D341Med (cell line): ENCODE results near the gene TNNC1.
A peak's percentile ranks its signal among the peaks of the same experiment; 100 is the strongest.

Experiments used
- DNase-seq: peaks from one replicate; pipeline ENCODE4 v3.0.0; 2012; ENCODE audit warnings: low spot score

TNNC1 gene

GRCh38 chr3:52483577-52484381 is 29.9 kb upstream of the TNNC1 start:
- no peak for DNase-seq

DNA sequence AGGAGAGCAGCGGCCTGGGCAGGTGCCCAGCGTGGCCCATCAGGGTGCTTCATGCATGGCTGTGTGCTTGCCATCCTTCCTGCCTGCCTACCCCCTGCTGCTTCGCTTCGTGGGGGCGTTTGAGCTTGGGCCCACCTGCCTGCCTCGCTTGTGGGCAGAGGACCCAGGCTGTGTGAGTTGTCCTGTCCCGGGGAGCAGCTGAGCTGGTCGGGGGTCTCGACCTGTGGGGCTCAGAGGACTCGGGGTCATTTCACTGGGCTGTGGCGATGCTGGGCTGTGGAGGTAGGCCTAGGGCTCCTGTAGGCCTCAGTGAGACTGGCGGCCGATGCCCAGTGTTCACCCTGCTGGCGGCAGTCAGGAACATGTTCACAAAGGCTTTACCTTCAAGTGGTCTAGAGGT is 29.2 kb upstream of the TNNC1 start:
- no peak for DNase-seq

DNA sequence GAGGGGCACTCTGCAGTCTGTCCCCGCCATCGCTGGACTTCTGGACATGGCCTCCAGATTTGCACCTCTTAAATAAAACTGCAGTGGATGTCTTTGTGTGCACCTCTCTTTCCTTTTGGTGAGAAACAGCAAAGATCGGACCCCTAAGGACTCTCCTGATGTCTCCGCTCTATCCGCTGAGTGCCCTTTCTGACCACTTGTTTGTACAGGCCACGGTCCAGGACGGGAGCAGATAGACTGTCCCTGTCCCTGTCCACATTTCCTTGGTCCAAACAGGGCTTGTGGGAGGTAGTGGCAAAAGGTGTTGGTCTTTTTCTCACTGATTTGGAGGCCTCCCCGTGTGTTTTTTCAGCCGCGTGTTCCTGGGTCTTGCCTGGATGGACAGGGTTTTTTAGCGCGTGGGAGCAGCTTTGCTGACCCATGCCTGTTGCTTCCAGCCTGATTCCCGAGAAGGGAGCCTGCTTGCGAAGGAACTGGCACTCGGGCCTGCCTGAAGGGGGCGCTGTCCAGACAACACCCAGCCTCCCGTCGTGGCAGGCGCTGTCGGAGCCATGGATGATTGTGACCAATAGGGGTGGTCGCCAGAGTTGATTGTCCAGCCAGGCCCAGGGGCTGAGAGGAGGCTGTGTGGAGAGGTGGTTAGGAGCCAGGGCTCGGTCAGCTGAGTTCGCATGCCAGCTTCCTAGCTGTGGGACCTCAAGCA is 28.1 kb upstream of the TNNC1 start:
- no peak for DNase-seq

GRCh38 chr3:52480768-52481715 is 27.2 kb upstream of the TNNC1 start:
- peak; percentile 84 for DNase-seq

DNA sequence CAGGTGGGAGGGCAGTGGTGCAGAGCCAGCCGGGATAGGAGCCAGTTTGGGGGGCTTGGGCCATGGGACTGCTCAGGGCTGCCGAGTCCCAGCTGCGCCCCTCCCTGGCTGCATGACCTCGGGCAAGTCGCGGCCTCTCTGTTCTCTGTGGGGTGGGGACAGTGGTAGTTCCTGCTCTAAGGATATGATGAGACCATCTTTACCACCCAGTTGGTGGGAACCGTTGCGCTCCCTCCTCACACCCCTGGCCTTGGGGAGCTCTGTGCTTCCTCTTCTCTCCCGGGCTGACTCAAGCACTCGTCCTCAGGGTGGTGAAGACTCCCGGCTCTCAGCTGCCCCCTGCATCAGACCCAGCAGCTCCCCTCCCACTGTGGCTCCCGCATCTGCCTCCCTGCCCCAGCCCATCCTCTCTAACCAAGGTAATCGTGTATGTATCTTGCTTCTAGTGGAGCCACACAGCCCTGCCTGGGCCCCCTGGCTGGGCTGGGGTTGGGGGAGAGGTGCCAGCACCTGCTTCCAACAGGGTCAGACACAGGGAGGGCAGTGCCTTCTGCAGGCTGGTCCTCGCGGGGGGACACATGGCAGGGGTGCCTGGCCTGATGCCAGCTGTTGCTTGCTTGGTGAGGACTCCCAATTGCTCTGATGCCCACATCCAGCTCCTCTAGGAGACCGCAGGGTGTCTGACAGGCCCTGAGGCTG is 26.2 kb upstream of the TNNC1 start:
- no peak for DNase-seq

GRCh38 chr3:52479037-52479876 is 25.4 kb upstream of the TNNC1 start:
- no peak for DNase-seq

DNA sequence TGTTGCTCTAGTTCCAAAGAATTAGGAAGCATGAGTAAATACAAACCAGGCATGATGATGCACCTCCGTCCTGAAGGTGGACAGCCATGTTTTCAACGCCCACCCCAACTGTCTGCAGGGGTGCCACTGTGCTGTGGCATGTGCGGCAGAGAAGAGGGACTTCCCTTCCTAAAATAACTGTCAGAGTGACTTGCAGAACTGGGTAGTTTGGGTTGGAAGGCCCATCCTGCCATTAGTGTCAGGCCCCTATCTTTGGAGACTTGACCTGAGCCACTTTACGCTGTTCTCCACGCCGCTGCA is 23.9 kb upstream of the TNNC1 start:
- no peak for DNase-seq

DNA sequence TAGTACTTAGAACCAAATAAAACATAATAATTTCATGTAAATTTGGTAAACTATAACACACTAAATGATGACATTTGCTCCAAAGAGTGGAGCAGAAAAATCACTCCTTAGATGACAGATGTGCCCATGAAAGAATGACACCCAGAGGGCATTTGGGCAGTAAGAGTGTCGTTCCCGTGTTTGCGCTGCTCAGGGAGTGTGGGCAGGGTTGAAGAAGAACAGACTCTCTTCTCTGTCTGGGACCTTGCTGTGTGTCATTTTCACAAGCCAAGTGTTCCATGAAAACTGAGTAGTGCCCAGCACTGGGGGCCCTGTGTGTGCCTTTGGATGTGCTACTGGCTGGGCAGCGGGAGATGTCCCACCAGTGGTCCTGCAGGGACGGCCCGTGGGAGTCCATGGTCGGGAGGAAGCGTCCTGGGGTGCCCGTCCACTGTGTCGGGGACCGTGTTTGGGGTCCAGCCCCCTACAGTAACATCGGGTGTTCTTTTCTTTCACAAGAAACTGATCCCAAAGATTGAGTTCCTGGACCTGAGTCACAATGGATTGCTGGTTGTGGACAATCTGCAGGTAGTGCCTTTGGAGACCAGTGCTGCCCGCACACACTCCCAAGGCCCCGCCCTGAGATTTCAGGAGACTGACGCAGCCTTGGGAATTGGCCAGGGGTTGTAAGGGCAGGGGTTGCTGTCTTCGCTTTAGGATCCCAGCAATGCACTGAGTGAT is 23.4 kb upstream of the TNNC1 start:
- no peak for DNase-seq

DNA sequence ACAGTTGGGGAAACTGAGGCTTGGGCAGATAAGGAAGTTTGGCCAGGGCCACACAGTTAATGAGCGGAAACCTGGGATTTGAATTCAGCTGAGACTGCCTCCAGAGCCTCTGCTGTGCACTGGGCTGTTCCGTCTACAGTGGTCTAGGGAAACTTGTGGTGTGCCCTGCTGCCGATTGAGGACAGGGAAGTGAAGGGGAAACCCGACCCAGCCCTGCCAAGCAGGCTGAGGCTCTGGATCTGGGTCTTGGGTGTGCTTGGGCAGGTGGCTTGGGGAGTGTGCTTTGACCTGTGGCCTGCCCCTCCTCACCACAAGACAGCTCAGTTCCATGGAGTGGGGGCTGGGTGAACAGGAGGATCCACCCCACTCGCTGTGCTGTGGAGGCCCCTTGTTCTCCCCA is 19.2 kb upstream of the TNNC1 start:
- DNase-seq, result no peak

DNA sequence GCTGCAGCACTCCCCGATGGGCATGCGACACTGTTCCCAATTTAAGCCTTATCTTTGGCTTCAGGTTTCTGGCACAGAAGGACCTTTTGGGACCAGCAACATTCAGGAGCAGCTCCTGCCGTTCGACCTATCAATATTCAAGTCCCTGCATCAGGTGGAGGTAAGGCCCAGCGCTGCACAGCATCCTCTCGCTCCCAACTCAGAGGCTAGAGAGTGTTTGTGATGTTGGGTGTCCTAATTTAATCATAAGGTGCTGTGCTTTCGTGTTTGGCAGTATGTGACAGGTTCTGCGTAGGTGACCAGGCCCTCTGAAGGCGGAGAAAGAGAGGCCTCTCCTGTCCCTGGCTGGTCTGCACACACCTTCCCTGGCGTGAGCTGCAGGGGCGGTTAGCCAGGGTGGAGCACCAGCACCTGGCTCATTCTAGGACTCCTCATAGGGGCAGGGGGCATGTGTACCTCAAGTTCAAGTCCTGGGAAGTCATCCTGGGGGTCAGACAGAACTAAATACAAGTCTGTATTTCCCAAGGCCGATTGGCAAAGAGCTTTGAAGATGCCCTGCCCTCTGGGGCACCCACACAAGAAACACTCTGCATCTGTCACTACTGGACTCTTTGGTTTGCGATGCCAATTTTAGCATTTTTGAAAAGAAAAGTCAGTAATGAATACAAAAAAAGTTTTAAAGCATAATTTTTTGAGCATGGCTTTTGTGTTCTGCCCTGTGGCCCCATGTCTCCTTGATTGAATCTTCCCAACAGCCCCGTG is 18.6 kb upstream of the TNNC1 start:
- no peak for DNase-seq

DNA sequence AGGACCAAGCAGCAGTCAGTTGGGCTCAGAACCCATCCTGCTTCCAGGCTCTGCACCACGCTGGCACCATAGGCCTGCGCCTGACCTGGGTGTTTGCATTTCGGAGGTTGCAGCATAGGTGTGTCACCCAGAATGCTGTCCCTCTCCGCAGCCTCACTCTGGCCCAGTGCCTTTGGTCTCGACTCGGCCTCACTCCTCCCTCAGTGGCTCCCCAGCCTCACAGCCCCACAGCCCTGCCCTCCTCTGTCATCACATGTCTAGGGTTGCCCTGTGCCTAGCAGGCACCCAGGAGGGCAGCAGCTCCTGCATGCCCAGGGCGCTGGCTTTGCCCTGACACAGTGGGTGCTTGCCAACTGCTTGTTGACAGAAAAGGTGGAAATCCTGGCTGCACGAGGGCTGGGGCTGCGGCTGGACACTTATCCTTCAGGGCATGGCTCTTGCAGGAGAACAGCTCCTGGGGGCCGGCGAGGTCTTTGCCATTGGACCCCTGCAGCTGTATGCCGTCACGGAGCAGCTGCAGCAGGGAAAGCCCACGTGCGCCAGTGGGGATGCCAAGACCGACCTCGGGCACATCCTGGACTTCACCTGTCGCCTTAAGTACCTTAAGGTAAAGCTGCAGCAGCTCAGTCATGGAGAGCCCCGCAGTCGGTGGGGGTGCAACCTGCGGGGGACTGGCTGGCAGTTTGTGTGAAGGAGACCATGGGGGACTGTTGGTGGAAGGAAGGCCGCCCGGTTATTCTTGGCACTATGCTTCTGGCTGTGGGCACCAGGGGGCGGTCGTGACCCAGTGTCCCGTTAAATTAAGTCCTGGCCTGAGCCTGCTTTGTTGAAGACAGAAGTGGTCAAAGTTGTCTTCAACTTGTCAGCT is 17.8 kb upstream of the TNNC1 start:
- no peak for DNase-seq

- no peak for DNase-seq
Observed at GRCh38 chr3:52470920-52471319, 17.1 kb upstream of the TNNC1 start.

- peak; percentile 74 for DNase-seq
Observed at GRCh38 chr3:52469001-52469400, 15.2 kb upstream of the TNNC1 start.

DNA sequence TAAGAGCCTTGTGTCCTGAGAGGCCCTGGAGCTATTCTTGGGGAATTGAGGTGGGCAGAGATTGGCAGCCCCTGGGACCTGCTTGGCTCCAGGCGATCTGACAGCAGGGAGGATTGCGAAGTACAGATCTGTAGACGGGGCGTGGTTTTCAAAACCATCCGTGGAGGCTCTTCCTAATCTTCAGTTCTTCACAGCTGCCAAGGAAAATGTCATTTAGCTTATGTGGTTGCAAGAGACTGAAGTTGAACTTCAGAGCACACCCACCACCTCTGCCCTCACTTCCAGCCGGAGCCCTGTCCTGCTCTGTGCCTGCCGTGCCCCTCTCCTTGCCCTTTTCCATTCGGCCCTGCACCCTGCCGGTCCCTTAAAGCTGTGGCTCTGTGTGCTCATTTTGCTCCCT is 14.5 kb upstream of the TNNC1 start:
- DNase-seq, result peak; percentile 85

- DNase-seq, result no peak
Observed at GRCh38 chr3:52463416-52463815, 9.6 kb upstream of the TNNC1 start.

DNA sequence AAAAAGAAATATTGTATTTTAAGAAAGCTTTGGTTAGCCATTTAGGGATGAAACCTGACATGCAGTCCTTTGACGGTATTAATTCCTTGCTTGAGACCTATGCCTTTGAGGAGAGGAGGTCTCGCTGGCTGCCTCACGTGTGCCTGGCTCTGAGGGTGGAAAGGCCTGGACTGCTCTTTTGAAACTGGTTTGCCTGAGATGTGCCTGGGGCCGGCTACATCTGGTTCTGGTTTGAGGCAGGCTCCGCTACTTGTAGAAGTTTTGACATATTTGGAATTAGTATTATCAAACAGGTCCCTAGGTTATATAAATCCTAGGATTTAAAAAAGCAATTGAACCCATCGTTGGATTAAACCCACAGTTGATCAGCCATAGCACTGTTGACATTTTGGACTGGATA is 8.0 kb upstream of the TNNC1 start:
- no peak for DNase-seq

DNA sequence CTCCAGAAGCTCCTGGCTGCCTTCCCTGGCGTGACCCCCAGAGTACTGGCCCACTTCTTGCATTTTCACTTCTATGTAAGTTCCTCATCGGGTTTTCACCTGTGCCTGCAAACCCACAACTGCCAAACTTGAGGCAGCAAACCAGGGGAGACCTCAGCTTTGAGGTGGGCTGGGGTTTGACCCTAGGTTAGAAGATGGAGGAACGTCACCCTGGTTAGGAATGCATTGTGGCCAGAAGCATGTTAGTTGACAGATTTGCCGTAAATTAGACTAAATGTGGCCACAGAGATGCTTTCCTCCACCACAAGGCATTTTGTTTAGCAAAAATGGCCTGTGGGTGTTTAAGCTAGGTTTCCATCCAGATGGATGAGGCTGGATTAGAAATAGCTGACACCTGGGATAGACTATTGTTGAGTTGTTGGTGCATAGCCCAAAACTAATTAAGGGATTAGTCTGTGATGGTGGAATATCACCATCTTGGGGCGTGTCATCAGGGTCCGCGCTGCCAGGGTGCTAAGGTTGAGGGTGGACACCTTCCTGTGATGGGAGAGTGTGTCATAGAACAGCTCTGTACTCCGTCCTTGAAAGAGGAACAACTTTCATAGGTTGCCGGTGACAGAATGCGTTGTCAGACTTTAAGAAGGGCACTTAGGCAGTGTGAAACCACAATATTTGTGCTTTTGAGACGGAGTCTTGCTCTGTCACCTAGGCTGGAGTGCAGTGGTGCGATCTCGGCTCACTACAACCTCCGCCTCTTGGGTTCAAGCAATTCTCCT is 5.1 kb upstream of the TNNC1 start:
- DNase-seq, result peak; percentile 78
